Inflammatory macrophage (primary cell): ENCODE measurements around the gene TMEM107.
A peak's percentile ranks its signal among the peaks of the same experiment; 100 is the strongest.
"Not testable (repeated sequence)": the region's sequence is repeated elsewhere in the genome, so short reads cannot be mapped to it uniquely, and the experiment has no call there.

ENCODE experiments used
- DNase-seq, 2 donors: peaks; one replicate each; pipeline ENCODE4 v3.0.0-alpha.2; 2020 to 2022
- total RNA-seq, 18 experiments: gene quantifications; one replicate each; lab custom pipeline; 2026; ENCODE audit warnings: mixed read lengths in 6 of 18, inconsistent platforms in 2 of 18; lab: John Stamatoyannopoulos, UW

The TMEM107 gene
- total RNA-seq = 4.9 to 27.9 (median 11.7) reads per million in 18 experiments

GRCh38 chr17:8176197-8176940 lies at the start of gene TMEM107:
Gene TMEM107 (minus strand): TSS chr17:8176380. CDS start chr17:8176286, 94 bp downstream.
- DNase-seq = peak; percentile 84 to 91

GRCh38 chr17:8224891-8225812 lies 49.0 kb upstream of the TMEM107 start:
- DNase-seq = no peak

- DNase-seq = peak; percentile 40 to 57
These were observed 47.4 kb upstream of the TMEM107 start for GRCh38 chr17:8223356-8224126.

- DNase-seq = peak; percentile 95 to 96
These were observed 46.6 kb upstream of the TMEM107 start for GRCh38 chr17:8222630-8223355.

- peak; percentile 82 to 88 for DNase-seq
These were observed 46.1 kb upstream of the TMEM107 start for GRCh38 chr17:8222380-8222629.

GRCh38 chr17:8221663-8222379 lies 45.6 kb upstream of the TMEM107 start:
- peak; percentile 88 for DNase-seq

GRCh38 chr17:8220783-8221662 lies 44.8 kb upstream of the TMEM107 start:
- DNase-seq = peak; percentile 92 to 95

GRCh38 chr17:8214000-8214399 lies 37.8 kb upstream of the TMEM107 start:
- not testable (repeated sequence) for DNase-seq

- peak in 1 of 2 donors; percentile 45 for DNase-seq
These were observed 36.4 kb upstream of the TMEM107 start for GRCh38 chr17:8212312-8213180.

GRCh38 chr17:8210761-8211458 lies 34.7 kb upstream of the TMEM107 start:
- no peak for DNase-seq

- DNase-seq = peak; percentile 95 to 96
These were observed 34.0 kb upstream of the TMEM107 start, which contains the start of gene AURKB for GRCh38 chr17:8209907-8210760. Gene AURKB (minus strand): TSS chr17:8210575. CDS start chr17:8210224, 351 bp downstream.

- no peak for DNase-seq
These were observed 30.4 kb upstream of the TMEM107 start for GRCh38 chr17:8206536-8206935.

GRCh38 chr17:8204761-8205555 lies 28.8 kb upstream of the TMEM107 start:
- no peak for DNase-seq

GRCh38 chr17:8192070-8192815 lies 16.1 kb upstream of the TMEM107 start:
- peak; percentile 87 to 89 for DNase-seq

GRCh38 chr17:8190506-8190905 lies 14.3 kb upstream of the TMEM107 start:
- DNase-seq = no peak
